Right lobe of liver (tissue), 6 donors: ENCODE results near the gene PDZD2. TPM values are rescaled to one million over a fixed set of nuclear protein-coding genes. Genes with fewer than 3 reads are reported as not detected.
A peak's percentile ranks its signal among the peaks of the same experiment; 100 is the strongest.

Experiments
- ATAC-seq, 4 donors: fragments of 200-7000 bp; cut with Tn5 transposase; one replicate each; pipeline ENCODE4 v1.9.1; 2020; ENCODE audit warnings: mild to moderate bottlenecking in 4 of 4, moderate library complexity in 4 of 4
- DNase-seq, 3 donors: peaks; one replicate each; pipeline ENCODE4 v3.0.0-alpha.2; 2020
- H3K27ac ChIP-seq, 3 donors: fragments of 200-600 bp; one replicate each; pipeline ENCODE4 v1.8.0; 2022
- H3K27me3 ChIP-seq, 2 donors: fragments of 200-600 bp; one replicate each; pipeline ENCODE4 v1.8.0; 2022
- H3K36me3 ChIP-seq, 4 donors: fragments of 200-600 bp; sonication (generic) in 1 of 4; one replicate each; pipeline versions ENCODE4 v1.5.1 to v1.8.0; 2017 to 2022; ENCODE audit warnings: control low read depth in 1 of 4
- H3K4me1 ChIP-seq, 4 donors: fragments of 200-600 bp; sonication (generic) in 1 of 4; one replicate each; pipeline versions ENCODE4 v1.5.1 to v1.8.0; 2017 to 2022; ENCODE audit warnings: control low read depth in 1 of 4
- H3K4me3 ChIP-seq, 3 donors: fragments of 200-600 bp; one replicate each; pipeline ENCODE4 v1.8.0; 2022
- H3K9me3 ChIP-seq, 4 donors: fragments of 200-600 bp; sonication (generic) in 1 of 4; one replicate each; pipeline versions ENCODE4 v1.5.1 to v1.8.0; 2017 to 2022; ENCODE audit warnings: control low read depth in 1 of 4
- POLR2A ChIP-seq: fragments of 450-650 bp; IDR thresholded peaks from one replicate; pipeline ENCODE4 v1.6.1; 2017; ENCODE audit warnings: antibody characterized with exemption, mild to moderate bottlenecking
- WGBS: methylation state at CpG from one replicate; pipeline ENCODE4 v1.1.6; 2018; ENCODE audit warnings: low coverage, low lambda C conversion rate; ENCODE audit not compliant: insufficient coverage; ENCODE audit errors: missing lambda C conversion rate; 5-methylcytosine and 5-hydroxymethylcytosine counted together
- intact Hi-C, 2 donors: fragments of 100-400 bp; cut with DNase I; formaldehyde crosslinking; loops; one replicate each; pipeline versions ENCODE4 v1.11.2 to v1.14.1; 2022
- total RNA-seq, 6 experiments: library from RNA; depleted of rRNA in 2 of 6; stranded (reverse); fragments of >200 nt in 2 of 6; fragmentation: NEBNext Ultra II Directional in 3 of 6; extraction: Animal tissue kit (Norgen Biotek cat#: 25700) in 3 of 6; gene quantifications; one replicate each; pipeline versions ENCODE4 v1.1.0 to v1.2.4, GENCODE V29; 2016 to 2023
- TF ChIP-seq, protein P1 (sequence below), 4 donors: fragments of 200-600 bp in 3 of 4; fragments of 450-650 bp in 1 of 4; IDR thresholded peaks; one replicate each; pipeline versions ENCODE4 v1.5.1 to v1.8.0; 2016 to 2022; ENCODE audit warnings: antibody characterized with exemption in 4 of 4, mild to moderate bottlenecking in 2 of 4
- donor health status: DM: no; HTN: yes; CAD: no.
- donor health status: DM: no; HTN: no; CAD: no.
- donor health status: DM: no; HTN: no; CAD: no.
- donor health status: DM: no; HTN: yes; CAD: no.
- donor health status: DM: no; HTN: yes; CAD: no.

Gene PDZD2
- total RNA-seq, 6 experiments from 2014 or later, result 0.43 to 1.9 (median 0.88) TPM

DNA sequence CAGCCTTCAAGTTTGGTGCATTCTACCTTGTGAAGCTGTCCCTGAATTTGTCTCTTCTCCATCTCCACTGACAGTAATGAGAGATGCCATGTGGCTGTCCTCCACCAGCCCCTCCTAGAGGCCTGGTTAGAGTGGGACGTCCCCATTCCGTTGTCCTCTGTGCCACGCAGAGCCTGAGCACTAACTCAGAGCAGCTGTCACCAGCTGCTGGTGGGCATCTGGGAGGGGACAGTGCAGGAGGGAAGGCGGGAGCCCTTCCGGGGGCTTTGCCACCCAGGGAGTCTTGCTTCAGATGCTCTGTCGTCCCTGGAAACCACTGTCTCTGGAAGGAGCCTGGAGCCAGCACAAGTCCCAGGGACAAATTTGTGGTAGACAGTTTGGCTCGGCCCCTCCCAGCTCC, 78.6 kb downstream of the PDZD2 start:
- no peak overlapping the region for H3K27ac ChIP-seq
- 28% methylated on average over 2 of the region's 7 CpGs for WGBS
- ATAC-seq (peak in 1 of 4 donors; percentile 26), DNase-seq (no peak)
- H3K27me3 ChIP-seq, result no peaks in the 10 kb centered on the region
- intact Hi-C loops, result no loop called here
- H3K9me3 ChIP-seq, result no peaks in the 10 kb centered on the region
- H3K36me3 ChIP-seq, result no peaks in the 10 kb centered on the region
- no peak overlapping the region for H3K4me3 ChIP-seq
- TF ChIP-seq, protein P1, sequence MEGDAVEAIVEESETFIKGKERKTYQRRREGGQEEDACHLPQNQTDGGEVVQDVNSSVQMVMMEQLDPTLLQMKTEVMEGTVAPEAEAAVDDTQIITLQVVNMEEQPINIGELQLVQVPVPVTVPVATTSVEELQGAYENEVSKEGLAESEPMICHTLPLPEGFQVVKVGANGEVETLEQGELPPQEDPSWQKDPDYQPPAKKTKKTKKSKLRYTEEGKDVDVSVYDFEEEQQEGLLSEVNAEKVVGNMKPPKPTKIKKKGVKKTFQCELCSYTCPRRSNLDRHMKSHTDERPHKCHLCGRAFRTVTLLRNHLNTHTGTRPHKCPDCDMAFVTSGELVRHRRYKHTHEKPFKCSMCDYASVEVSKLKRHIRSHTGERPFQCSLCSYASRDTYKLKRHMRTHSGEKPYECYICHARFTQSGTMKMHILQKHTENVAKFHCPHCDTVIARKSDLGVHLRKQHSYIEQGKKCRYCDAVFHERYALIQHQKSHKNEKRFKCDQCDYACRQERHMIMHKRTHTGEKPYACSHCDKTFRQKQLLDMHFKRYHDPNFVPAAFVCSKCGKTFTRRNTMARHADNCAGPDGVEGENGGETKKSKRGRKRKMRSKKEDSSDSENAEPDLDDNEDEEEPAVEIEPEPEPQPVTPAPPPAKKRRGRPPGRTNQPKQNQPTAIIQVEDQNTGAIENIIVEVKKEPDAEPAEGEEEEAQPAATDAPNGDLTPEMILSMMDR (IDR thresholded peaks at IDR 0.05), result no peak
- no peak for TF ChIP-seq POLR2A
- H3K4me1 ChIP-seq, result no peaks in the 10 kb centered on the region

DNA sequence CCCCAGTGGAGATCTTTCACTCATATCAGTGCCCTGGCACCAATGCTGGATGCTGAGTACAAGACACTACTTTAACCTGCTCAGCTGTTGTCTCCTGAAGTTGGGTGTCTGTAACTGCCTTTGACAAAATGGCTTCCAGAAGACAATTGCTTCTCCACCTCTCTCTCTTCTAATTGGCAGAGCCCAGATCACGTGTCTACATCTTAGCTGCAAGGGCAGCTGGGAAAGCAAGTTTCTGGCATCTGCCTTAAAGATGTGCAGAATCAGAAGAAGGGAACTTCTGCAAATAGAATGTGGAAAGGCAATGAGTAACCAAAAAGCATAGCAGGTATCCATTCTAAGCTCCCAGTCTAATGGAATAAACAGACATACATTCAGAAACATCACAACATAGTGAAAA, 81.1 kb downstream of the PDZD2 start:
- WGBS, result 75% methylated on average over 1 of the region's 1 CpG
- Histone ChIP-seq H3K36me3 (no peaks in the 10 kb centered on the region), H3K27me3 (no peaks in the 10 kb centered on the region), H3K4me3 (no peak overlapping the region), H3K4me1 (no peaks in the 10 kb centered on the region), H3K9me3 (no peaks in the 10 kb centered on the region), H3K27ac (no peak overlapping the region)
- DNase-seq (no peak), ATAC-seq (no peak)
- TF ChIP-seq, protein P1 (IDR thresholded peaks at IDR 0.05), result no peak
- TF ChIP-seq POLR2A, result no peak
- intact Hi-C loops, result no loop called here

DNA sequence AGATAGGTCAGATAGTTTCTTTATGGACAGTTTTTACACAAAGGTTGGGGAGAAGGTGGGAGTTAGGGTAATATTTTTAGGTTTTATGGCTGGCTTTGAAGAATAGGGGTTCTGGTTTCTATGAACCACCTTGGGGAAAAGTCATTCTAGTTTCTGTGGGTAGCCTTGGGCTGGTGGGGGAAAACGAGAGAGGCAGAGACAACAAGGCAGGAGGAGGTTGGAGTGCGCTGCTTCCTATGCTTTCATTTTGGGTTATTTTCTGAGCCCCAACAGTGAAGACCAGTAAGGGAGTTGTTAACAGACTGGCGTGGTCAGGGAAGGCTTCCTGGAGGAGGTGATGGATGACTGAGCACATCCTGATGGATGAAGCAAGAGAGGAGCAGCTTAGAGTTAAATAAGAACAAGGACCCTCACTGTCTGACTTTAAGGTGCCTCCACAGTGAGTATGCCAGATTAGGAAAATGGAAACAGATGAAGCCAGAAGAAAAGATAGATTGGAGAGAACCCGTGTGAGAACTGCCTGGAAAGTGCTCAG, 81.9 kb downstream of the PDZD2 start:
- DNase-seq (no peak), ATAC-seq (no peak)
- TF ChIP-seq, protein P1 (IDR thresholded peaks at IDR 0.05), result no peak
- TF ChIP-seq POLR2A, result no peak
- H3K27me3 ChIP-seq, result no peaks in the 10 kb centered on the region
- WGBS, result 55% methylated on average over 2 of the region's 4 CpGs
- no peaks in the 10 kb centered on the region for H3K4me1 ChIP-seq
- no peaks in the 10 kb centered on the region for H3K9me3 ChIP-seq
- intact Hi-C loops, result no loop called here
- no peak overlapping the region for H3K4me3 ChIP-seq
- no peaks in the 10 kb centered on the region for H3K36me3 ChIP-seq
- H3K27ac ChIP-seq, result no peak overlapping the region

DNA sequence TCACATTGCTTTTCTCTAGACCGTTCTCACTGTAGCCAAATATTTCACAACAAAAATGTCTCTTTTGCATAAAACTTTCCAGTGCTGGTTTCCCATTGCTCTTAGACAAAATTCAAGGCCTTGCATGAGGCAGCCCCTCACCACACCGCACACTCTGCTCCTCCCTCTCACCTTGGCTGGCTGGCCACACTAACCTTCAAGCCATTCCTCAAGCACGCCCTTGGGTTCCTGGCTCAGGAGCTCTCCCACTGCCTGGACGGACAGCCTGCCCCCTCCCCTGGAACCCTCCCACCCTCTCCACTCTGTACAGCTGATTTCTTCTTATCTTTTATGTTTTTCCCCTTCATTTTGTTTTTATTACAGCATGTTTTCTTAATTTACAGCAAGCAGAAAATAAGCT, 83.2 kb downstream of the PDZD2 start:
- no peak for DNase-seq
- no peaks in the 10 kb centered on the region for H3K36me3 ChIP-seq
- no peak overlapping the region for H3K4me3 ChIP-seq
- TF ChIP-seq, protein P1 (IDR thresholded peaks at IDR 0.05), result no peak
- TF ChIP-seq POLR2A, result no peak
- H3K27me3 ChIP-seq, result no peaks in the 10 kb centered on the region
- H3K9me3 ChIP-seq, result no peaks in the 10 kb centered on the region
- intact Hi-C loops, result no loop called here
- no peak for ATAC-seq
- H3K4me1 ChIP-seq, result no peaks in the 10 kb centered on the region
- H3K27ac ChIP-seq, result no peak overlapping the region
- WGBS, result 62% methylated on average over 4 of the region's 4 CpGs

DNA sequence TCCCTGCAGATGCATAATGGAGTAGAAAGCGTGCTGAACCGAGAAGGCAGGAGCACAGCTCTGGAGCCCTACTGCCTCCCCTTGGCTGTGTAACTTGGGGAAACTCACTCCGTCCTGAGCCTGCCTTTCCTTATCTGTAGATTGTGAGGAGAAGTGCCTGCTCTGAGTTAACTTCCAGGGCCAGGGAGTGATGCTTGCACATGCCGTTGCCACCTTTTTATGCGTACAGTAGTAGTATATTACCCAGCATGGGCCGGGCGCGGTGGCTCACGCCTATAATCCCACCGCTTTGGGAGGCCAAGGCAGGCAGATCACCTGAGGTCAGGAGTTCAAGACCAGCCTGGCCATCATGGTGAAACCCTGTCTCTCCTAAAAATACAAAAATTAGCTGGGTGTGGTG, 87.1 kb downstream of the PDZD2 start:
- 80% methylated on average over 7 of the region's 10 CpGs for WGBS
- TF ChIP-seq POLR2A, result no peak
- TF ChIP-seq, protein P1 (IDR thresholded peaks at IDR 0.05), result no peak

More for the DNA sequence above, 87.1 kb downstream of the PDZD2 start:
- Histone ChIP-seq H3K4me3 (no peak overlapping the region), H3K4me1 (no peaks in the 10 kb centered on the region), H3K9me3 (no peaks in the 10 kb centered on the region), H3K27ac (no peak overlapping the region), H3K36me3 (no peaks in the 10 kb centered on the region), H3K27me3 (no peaks in the 10 kb centered on the region)
- intact Hi-C loops, result no loop called here
- ATAC-seq (no peak), DNase-seq (no peak)
